RCC 7860 (cell line): ENCODE measurements around the gene CAMK2A.

Experiments used
- DNase-seq: peaks from one replicate; pipeline ENCODE4 v3.0.0-alpha.2; 2015; ENCODE audit warnings: low spot score
- FAIRE-seq: peaks from 2 replicates; lab custom pipeline; 2012; peaks lifted over from hg19 to GRCh38; lab: Jason Lieb, UNC

CAMK2A gene

DNA sequence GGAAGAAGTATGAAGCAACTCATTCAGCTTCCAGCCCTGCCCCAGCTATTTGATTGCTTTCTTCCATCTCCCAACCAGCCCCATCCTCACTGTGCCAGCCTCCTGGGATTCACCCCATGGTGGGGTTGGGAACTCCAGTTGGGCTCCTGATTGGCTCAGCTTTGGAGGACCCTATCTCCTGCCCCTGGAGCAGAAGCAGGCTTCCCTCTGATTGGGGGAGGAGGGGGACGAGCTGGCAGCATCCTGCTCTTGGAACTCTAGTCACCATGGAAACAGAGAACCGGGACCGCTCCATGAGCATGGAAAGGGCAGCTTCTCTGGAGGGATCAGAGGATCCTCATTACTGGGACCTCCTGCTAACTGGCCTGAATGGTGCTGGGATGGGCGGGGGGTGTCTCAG is 97.1 kb downstream of the CAMK2A start:
- no peak for FAIRE-seq
- no peak for DNase-seq

DNA sequence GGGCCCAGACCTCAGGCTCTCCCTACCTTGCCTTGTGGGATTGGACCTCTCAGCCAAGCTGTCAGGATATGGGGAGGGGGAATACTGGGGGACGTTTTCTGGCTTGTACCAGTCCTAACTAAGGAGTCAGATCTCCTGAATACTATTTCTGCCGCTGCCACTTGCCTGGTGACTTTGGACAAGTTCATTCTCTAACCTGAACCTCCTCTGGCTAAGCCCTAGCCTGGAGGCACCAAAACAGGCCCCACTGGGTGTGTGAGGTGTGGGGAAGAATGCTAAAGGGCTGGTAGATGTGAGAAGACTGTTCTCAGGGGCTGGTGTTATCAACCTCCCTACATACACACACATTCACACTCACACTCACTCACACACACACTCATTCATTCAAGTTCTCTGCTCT is 98.6 kb downstream of the CAMK2A start:
- FAIRE-seq: no peak

DNA sequence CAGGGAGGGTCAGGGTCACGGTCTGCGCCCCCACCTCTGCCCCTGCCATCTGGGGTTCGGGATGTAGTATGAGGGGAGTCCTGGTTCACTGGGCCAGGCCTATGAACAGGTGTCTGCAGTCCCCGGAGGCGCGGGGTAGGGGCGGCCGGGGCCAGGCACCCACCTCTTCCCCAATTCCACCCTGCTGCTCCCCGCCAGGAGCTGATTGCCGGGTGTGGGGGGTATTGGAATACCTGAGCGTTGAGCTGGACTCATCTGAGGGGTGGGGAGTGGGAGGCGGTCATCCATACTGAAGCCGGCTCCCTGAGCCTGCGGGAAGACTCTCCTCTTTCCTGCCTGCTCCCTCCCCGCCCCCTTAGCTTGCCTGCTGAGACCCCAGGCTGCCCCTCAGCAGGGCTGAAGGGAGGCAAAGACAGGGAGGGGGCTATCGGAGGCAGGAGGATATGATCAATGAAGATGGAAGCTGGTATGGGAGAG is 99.0 kb downstream of the CAMK2A start:
- no peak for FAIRE-seq
- no peak for DNase-seq

More for the DNA sequence above, 98.6 kb downstream of the CAMK2A start:
- DNase-seq: no peak

DNA sequence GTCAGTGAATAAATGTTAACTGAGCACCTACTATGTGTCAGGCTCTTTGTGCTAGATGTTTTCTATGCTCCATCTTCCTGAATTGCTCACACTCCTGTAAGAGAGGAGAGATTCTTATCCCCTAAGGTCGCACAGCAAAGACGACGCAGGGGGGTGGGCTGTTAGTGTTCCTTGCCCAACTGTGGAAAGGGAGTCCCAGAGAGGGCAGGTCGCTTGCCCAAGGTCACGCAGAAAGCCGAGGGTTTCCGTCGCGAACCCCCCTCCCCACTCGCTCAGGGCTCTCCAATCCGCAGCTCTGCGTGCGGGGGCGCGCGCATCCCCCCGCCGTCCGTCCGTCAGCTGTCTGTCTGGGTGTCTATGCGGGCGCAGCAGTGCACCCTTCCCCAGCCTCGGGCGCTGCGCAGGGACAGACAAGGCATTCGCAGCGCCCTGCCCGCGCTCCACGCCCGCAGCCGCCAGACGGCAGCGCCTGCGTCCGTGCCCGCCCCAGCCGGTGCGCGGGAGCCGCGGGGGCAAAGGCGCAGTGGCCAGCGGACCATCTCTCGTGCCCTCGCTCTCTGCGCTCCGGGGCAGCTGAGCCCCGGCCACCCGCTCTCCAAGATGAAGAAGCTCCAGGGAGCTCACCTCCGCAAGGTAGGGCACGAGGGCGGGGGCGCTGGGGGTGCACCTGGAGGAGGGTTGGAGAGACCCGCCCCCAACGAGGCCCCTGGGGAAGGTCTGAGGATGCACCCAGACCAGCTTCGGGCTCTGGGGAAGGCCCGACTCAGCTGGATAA is 99.7 kb downstream of the CAMK2A start, which contains the start of gene SLC6A7:
TSS of gene SLC6A7 (plus strand) at position 335 of the 775 bp plus-strand sequence. CDS start at position 601, 266 bp downstream.
- no peak for DNase-seq
- FAIRE-seq: no peak

DNA sequence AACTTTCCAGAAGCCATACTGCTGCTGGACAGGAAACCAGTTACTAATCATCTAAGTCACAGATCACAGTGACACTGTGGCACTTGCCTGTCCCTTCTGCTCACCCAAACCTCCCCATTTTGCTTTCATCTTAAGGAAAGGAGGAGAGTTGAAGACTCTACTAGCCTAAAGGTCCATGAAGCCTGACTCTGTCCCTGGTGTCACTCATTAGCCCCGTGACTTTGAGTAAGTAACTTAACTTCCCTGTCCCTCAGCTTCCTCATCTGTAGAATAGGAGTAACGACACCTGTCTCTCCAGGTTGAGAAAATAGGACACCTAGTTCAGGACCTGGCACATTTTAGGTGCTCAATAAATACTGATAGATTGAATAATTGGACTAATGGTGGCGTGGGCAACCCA is 100.2 kb downstream of the CAMK2A start:
- no peak for FAIRE-seq
- DNase-seq: no peak

DNA sequence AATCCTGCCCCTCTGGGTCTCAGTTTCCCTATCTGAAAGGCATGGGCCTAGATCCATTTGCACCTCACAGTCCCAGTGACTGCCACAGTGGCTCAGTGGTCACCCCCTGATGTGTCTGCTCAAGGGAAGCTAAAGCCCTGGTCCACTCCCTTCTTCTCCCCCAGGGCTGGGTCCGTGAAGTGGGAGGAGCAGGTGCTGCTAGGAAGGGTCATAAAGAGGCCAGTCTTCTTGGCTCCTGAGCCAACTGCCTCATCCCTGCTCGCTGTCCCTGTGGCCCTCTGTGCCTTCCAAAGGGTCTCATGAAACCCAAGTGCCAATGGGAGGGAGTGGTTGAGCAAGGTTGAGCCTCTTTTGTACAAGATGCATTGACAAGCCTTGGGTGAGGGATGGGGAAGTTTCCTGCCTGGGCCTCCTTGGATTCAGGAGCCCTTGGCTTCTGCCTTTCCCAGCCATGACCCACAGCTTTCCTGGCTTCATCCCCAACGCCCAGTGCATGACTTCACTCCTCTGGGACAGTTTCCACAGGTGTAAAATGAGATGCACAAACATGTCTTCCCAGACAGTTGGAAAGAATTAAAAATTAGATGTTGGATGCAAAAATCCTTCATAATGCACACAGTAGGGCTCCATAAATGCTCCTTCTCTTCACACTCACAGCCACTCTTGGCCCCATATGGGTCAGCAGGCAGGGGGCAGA is 101.3 kb downstream of the CAMK2A start:
- DNase-seq: no peak
- FAIRE-seq: no peak

DNA sequence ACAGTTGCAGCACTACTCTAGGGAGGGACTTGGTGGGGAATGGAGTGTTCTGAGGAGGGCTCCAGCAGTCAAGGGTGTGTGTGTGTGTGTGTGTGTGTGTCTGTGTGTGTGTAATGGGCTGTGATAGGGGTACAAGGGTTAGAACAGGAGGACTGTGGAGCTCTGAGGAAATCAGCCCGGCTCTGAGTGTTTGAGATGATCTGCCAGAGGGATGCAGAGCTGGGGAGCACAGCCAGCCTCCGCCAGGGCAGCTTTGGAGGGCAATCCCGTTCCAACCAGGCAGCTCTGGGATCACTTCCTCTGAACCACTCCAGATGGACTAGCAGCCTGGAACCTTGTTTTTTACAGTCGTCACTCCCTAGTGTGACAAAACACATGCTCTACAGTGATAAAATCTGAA is 102.7 kb downstream of the CAMK2A start:
- DNase-seq (no peak), FAIRE-seq (no peak)

DNA sequence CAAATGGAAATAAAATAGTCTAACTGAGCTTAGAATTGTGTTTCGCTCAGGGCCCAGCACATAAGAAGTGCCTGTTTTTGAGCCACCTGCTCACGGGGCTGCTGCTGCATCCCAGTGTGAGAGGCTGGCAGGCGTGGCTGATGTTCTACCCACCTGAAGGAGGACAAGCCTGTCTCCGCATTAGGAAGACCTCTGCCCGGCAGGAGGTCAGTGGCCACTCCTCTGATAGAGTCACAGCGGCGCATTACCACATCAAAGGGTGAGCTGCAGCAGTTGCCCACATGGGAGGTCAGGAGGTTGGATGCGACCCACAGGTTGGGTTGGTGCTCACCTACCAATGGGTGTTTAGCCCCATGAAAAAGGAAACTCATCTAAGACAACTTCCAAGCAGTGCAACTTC is 103.4 kb downstream of the CAMK2A start:
- DNase-seq (no peak), FAIRE-seq (no peak)

DNA sequence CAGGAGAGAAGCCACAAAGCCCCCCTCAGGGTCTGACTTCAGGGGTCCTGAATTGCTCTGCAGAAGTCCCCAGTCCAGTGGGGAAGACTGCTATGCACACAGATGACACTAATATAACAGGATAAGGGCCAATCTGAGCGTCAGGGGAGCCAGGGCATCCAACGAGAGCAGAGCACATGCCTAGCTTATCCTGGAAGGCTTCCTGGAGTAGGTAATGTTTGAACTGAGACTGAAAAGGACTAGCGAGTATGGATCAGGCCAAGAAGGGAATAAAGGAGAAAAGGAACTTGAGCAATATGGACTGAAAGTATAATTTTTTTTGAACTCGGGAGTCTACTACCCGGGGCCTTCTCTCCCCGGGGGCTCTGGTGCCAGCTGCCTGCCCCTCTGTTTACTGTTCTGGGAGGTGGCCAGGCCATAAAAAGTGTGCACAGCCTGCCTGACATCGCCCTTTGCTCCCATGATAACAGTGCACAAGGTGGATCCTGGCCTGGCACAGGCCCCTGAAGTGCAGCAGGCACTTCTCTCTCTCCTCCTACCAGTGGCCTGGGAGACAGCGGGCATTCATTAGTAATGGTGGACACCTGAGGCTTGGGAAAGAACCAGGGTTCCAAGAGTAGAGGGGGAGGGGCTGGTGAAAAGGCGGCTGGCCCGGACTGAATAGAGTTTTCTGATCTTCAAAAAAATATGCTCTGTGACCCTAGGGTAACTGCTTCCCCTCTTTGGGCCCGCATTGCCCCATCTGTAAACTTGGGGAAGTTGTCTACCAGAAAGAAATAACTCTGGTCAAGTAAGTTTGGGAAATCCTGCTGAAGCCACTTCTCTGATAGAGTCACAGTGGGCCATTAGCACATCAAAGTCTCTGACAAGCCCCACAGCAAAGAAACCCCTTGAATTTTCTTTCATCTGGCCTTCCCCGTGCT is 104.3 kb downstream of the CAMK2A start:
- no peak for DNase-seq
- FAIRE-seq: no peak

DNA sequence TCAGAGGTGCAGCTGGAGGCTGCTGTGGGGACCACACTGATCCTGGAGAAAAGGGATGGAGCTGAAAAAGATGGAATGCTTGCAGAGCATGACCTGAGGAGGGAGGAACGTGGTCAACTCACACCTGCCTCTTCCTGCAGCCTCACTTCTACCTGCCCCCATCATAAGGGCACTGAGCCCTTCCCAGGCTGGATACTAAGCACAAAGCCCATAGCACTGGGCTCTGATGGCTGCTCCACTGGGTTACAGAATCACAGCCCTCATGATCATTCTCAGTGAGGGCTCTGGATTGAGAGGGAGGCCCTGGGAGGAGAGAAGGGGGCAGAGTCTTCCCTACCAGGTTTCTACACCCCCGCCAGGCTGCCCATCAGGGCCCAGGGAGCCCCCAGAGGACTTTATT is 105.6 kb downstream of the CAMK2A start:
- FAIRE-seq (no peak), DNase-seq (no peak)

DNA sequence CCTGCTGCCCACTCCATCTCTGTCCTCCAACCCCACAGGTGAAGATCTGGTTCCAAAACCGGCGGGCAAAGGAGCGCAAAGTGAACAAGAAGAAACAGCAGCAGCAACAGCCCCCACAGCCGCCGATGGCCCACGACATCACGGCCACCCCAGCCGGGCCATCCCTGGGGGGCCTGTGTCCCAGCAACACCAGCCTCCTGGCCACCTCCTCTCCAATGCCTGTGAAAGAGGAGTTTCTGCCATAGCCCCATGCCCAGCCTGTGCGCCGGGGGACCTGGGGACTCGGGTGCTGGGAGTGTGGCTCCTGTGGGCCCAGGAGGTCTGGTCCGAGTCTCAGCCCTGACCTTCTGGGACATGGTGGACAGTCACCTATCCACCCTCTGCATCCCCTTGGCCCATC is 106.1 kb downstream of the CAMK2A start:
- FAIRE-seq (no peak), DNase-seq (no peak)

DNA sequence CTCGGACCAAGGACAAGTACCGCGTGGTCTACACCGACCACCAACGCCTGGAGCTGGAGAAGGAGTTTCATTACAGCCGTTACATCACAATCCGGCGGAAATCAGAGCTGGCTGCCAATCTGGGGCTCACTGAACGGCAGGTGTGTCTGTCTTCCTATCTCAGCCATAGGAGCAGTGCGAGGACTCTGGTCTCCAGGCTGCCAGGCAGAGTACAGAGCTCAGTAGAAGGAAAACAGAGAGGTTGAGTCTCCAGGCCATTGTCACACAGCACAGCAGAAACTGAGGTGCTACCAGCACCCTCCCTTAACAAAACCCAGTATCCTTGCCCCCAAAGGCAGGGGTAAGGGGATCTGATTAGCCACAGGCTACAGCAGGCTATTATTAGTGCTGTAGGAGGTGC is 106.8 kb downstream of the CAMK2A start:
- DNase-seq (no peak), FAIRE-seq (no peak)

DNA sequence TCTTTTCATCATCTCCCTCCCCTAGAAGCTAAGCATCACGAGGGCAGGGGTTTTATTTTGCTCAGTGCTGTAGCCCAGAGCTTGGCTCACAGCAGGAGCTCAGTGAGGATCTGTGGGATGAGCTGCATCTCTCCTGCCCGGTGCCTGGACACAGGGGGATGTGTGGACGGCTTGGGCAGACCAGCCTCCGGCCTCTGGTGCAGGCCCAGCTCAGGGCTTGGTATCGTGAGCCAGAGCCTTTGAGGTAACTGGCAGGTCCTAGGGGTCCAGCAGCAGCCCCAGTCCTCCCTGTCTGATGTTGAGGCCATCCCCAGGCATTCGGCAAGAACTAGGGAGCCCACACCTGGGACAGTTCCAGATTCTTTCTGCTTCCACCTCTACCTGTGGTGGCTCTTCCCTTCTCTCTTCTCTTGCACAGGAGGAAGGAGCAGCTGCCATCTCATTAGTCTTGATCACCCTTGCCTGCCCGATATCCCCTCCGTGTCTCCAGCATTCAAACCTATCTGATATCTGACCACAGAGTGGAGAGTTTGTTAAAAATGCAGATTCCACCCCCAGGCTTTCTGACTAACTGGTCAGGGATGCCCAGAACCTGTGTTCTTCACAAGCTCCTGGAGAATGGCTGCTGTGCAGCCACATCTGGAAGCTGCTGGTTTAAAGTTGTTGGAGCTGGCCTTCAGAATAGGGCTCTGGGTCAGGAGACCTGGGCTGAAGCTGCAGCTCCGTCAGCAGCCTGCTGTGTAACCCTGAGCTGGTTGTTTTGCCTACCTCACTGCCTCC is 107.6 kb downstream of the CAMK2A start:
- DNase-seq (no peak), FAIRE-seq (no peak)

DNA sequence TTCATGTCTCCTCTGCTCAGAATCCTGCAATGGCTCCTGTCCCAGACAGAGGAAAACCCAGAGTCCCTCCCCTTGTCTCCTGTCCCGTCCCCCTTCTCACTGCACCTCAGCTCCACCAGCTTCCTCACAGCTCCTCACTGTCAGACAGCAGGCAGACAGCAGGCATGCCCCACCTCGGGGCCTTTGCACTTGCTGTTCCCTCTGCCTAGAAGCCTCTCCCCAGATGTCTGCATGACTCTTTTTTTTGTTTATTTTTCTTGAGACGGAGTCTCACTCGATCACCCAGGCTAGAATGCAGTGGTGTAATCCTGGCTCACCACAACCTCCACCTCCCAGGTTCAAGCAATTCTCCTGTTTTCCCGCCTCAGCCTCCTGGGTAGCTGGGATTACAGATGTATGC is 108.5 kb downstream of the CAMK2A start:
- DNase-seq (no peak), FAIRE-seq (no peak)

DNA sequence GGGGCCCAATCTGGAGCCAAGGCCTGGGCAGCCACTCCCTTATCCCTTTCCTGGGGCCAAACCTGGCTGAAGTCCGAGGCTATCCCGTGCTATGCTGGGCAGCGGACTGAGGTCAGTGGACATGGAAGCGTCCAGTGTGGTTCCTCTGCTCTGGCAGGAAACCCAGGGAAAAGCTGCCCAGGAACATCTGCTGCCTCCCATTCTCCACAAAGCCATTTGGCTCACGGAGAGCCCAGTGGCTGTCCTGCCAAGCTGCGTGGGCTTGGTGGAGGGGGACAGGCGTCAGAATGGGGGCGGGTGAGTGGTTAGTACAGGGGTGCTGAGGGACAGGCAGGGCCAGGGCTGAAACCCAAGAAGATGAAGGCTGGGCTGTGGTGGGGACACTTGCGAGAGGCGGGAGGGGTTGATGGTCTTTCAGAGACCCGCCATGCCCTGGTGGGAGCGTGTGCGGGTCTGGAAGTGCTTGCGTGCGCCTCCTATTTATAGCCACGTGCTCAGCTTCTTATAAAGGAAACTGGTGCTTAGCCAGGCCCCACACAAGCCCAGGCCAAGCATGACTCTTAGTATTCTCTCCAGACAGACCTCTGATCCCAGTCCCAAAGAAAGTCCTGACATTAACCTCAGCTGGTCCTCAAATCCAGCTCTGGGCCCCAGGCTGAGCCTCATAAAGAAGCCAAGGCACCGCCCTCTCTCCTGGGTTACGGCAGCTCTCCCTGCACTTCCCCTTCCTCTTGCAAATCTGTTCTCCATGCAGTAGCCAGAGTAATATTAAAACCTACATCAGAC is 109.1 kb downstream of the CAMK2A start:
- DNase-seq: no peak
- FAIRE-seq: no peak

DNA sequence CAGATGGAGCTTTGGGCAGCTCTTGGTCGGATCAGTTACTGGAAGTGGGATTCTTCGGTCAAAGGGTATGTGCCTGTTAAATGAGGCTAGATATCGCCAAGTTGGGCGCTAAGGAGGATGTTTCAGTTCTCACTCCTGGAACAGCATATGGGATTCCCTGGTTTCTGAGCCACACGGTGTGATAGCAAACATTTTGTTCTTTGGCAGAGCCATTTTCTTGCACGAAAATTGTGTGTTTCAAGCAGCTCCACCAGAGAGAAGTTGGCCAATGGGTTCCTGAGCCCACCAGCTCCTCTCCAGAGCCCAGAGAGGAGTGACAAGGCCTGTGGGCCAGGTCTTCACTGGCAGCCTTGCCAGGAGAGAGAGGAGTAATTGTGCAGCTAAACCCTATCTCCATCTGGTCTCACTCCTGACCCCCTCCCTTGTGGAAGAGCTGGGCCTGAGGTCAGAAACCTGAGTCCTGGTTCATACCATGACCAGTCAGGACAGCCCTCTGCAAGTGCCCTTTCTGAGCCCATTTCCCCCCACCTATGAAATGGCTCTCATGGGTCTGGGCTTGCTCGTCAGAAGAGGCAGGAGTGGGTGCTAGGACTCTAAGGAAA is 110.5 kb downstream of the CAMK2A start:
- DNase-seq: no peak
- no peak for FAIRE-seq

DNA sequence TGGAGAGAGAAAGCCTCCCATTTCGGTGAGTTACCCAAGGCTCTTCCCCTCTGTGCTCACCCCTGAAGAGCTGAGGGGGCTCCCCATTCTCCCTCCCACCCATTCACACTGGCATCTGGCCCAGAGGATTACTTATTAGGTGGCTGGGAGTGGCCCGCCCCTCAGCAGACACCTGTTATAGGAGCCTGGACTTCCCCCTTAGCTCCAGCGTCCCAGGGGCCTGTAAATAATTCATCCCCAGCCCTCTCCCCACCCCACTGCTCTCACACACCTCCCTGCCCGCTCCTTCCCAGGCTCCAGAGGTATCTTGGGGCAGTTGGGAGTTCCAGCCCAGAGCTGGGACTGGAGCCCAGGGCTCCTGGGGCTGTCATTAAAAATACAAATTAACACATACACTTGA is 111.3 kb downstream of the CAMK2A start:
- FAIRE-seq: no peak
- no peak for DNase-seq

DNA sequence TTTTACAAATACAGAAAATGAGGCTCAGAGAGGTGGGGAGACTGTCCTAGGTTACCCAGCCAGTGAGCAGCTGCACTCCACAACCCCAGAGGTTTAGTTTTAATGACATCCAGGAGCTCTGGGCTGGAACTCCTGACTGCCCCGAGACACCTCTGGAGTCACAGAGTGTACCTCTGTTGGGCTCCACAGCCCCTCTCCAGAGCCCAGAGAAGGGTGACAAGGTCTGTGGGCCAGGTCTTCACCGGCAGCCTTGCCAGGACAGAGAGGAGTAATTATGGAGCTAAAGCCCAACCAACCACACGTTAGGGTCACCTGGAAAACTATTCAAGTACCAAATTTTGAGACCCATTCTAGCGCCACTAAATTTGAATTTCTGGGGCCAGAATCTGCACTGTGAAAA is 111.9 kb downstream of the CAMK2A start:
- DNase-seq: no peak
- FAIRE-seq: no peak

DNA sequence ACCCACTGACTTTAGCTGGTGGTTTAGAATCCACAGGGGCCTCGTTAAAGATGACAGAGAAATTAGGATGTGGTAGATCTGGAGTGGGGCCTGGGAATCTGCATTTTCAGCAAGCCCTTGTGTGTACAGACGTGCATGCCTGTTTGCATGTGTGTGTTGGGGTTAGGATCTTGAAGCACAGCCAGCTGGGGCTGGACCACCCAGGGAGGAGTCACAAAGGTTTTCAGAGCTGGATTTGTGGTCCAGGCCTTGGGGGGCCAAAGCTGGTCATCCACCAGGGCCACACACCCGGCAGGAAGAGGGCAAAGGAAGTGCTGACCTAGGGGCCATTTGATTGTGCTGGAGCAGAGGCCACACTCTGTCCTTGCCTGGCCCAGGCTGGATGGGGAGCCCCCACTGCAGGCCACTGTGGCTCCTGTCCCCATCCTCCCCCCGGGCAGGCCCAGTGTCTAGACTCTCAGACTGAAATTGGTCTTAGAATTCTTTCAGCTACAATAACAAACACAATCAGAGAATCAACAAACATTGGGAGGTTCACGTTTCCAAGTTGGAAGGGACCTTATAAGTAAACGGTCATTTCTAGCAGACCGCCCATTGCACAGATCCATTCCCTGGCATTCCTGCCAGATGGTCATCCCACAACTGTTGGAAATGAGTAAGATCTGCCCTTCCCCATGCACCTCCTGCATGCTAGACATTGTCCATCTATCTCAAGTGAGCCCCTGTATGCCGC is 112.7 kb downstream of the CAMK2A start:
- FAIRE-seq (no peak), DNase-seq (no peak)
